HCT116 (cell line): ENCODE data around the gene RBPJ. TPM values are rescaled to one million over a fixed set of nuclear protein-coding genes. Genes with fewer than 3 reads are reported as not detected.

Experiments used
- ATAC-seq: fragments of 200-7000 bp; cut with Tn5 transposase; 2 replicates; pipeline ENCODE4 v1.9.1; 2020; ENCODE audit warnings: mild to moderate bottlenecking, moderate library complexity
- BruUV-seq: library from RNA; stranded (reverse); fragments of 400-500 nt; replicated peaks from 2 replicates; lab custom pipeline; 2021; lab: Mats Ljungman, UMichigan
- CTCF ChIA-PET: fragments of 300-600 bp; sonication (Branson Sonifier 250); formaldehyde crosslinking; loops from one replicate; lab custom pipeline; 2021; ENCODE audit warnings: antibody characterized with exemption; lab: Charles Lee
- POLR2A ChIA-PET: fragments of 300-600, 350-600 bp; sonication (Branson Sonifier 250); formaldehyde crosslinking; loops from one replicate; lab custom pipeline; 2021; ENCODE audit warnings: antibody characterized with exemption; lab: Charles Lee
- RAD21 ChIA-PET, 2 experiments: fragments of 300-600 bp; sonication (Branson Sonifier 250); formaldehyde crosslinking; loops; one replicate each; lab custom pipeline; 2023; ENCODE audit warnings: low total read pairs in 2 of 2; ENCODE audit not compliant: uncharacterized antibody in 2 of 2, unreplicated experiment in 2 of 2, low non-redundant PET in 1 of 2; lab: Charles Lee
- DNase-seq: peaks from one replicate; pipeline ENCODE4 v3.0.0-alpha.2; 2010; ENCODE audit warnings: low read depth, low spot score
- H2AFZ ChIP-seq: fragments of 200-600 bp; shearing (Covaris generic), sonication (generic); 2 replicates; pipeline ENCODE4 v1.6.1; 2017; ENCODE audit warnings: low read depth, mixed run types, mixed read lengths, antibody characterized with exemption, low read length; ENCODE audit not compliant: poor library complexity, severe bottlenecking
- H3K27ac ChIP-seq: 2 replicates; pipeline ENCODE4 v1.5.1; 2012; ENCODE audit warnings: low read depth, low read length
- H3K27me3 ChIP-seq: fragments of 200-600 bp; sonication (generic); 2 replicates; pipeline ENCODE4 v1.6.1; 2016; ENCODE audit warnings: mixed run types, low read length, mixed read lengths; ENCODE audit not compliant: insufficient read depth
- H3K36me3 ChIP-seq, 2 experiments: fragments of 200-500 bp in 1 of 2; fragments of 200-600 bp in 1 of 2; sonication (Bioruptor generic) in 1 of 2; sonication (generic) in 1 of 2; 2 replicates each; pipeline versions ENCODE4 v1.5.1 to v1.6.1; 2014 to 2016; ENCODE audit warnings: low read length in 2 of 2, inconsistent platforms in 1 of 2, mixed read lengths in 1 of 2, mixed run types in 1 of 2; ENCODE audit not compliant: insufficient read depth in 2 of 2, control insufficient read depth in 1 of 2
- H3K4me1 ChIP-seq, 2 experiments: fragments of 200-600 bp in 1 of 2; sonication (generic) in 1 of 2; 2 replicates each; pipeline versions ENCODE4 v1.5.1 to v1.6.1; 2012 to 2017; ENCODE audit warnings: low read length in 2 of 2, inconsistent platforms in 1 of 2, mild to moderate bottlenecking in 1 of 2, mixed read lengths in 1 of 2, mixed run types in 1 of 2, moderate library complexity in 1 of 2; ENCODE audit not compliant: insufficient read depth in 2 of 2, control insufficient read depth in 1 of 2
- H3K4me2 ChIP-seq: fragments of 200-600 bp; sonication (generic); 2 replicates; pipeline ENCODE4 v1.6.1; 2017; ENCODE audit warnings: mixed run types, low read length, mixed read lengths
- H3K4me3 ChIP-seq, 2 experiments: fragments of 200-600 bp in 1 of 2; sonication (generic) in 1 of 2; replicated peaks in 1 of 2; 2 replicates each; pipeline ENCODE4 v1.5.1; 2011 to 2016; ENCODE audit warnings: low read length in 2 of 2, control low read depth in 1 of 2, low read depth in 1 of 2, mild to moderate bottlenecking in 1 of 2, mixed read lengths in 1 of 2, mixed run types in 1 of 2
- H3K79me2 ChIP-seq: fragments of 200-600 bp; sonication (generic); 2 replicates; pipeline ENCODE4 v1.6.1; 2017; ENCODE audit warnings: mild to moderate bottlenecking, mixed run types, low read length, moderate library complexity, mixed read lengths; ENCODE audit not compliant: insufficient read depth
- H3K9ac ChIP-seq: fragments of 200-600 bp; sonication (generic); 2 replicates; pipeline ENCODE4 v1.6.1; 2016; ENCODE audit warnings: low read length, mixed read lengths
- H3K9me2 ChIP-seq: fragments of 200-600 bp; sonication (generic), shearing (Covaris generic); 2 replicates; pipeline ENCODE4 v1.6.1; 2017; ENCODE audit warnings: mixed run types, mild to moderate bottlenecking, moderate library complexity; ENCODE audit not compliant: insufficient read depth
- H3K9me3 ChIP-seq, 2 experiments: fragments of 200-500 bp in 1 of 2; fragments of 200-600 bp in 1 of 2; sonication (Bioruptor generic) in 1 of 2; sonication (generic) in 1 of 2; 2 replicates each; pipeline ENCODE4 v1.6.1; 2014 to 2017; ENCODE audit warnings: low read length in 2 of 2, mixed read lengths in 2 of 2, inconsistent platforms in 1 of 2, low read depth in 1 of 2, mild to moderate bottlenecking in 1 of 2, mixed run types in 1 of 2, moderate library complexity in 1 of 2; ENCODE audit not compliant: control insufficient read depth in 1 of 2, insufficient read depth in 1 of 2
- H4K20me1 ChIP-seq: fragments of 200-600 bp; sonication (generic), shearing (Covaris generic); 2 replicates; pipeline ENCODE4 v1.6.1; 2017; ENCODE audit warnings: mixed run types, mild to moderate bottlenecking, moderate library complexity; ENCODE audit not compliant: insufficient read depth
- ATF3 ChIP-seq: IDR thresholded peaks from 2 replicates; pipeline ENCODE4 v1.6.1; 2012
- CBX3 ChIP-seq: IDR thresholded peaks from 2 replicates; pipeline ENCODE4 v1.6.1; 2012; ENCODE audit warnings: low read depth
- CEBPB ChIP-seq: IDR thresholded peaks from 2 replicates; pipeline ENCODE4 v1.6.1; 2012; ENCODE audit warnings: low read depth
- EGR1 ChIP-seq: IDR thresholded peaks from 2 replicates; pipeline ENCODE4 v1.6.1; 2012; ENCODE audit warnings: low read depth
- ELF1 ChIP-seq: IDR thresholded peaks from 2 replicates; pipeline ENCODE4 v1.6.1; 2012; ENCODE audit warnings: low read depth, borderline replicate concordance
- EZH2 ChIP-seq: fragments of 200-600 bp; sonication (generic); IDR thresholded peaks from 2 replicates; pipeline ENCODE4 v1.6.1; 2017; ENCODE audit warnings: antibody characterized with exemption, mixed run types
- EZH2phosphoT487 ChIP-seq: fragments of 200-600 bp; IDR thresholded peaks from 2 replicates; pipeline ENCODE4 v1.6.1; 2018; ENCODE audit warnings: antibody characterized with exemption, borderline replicate concordance
- MAX ChIP-seq: IDR thresholded peaks from 2 replicates; pipeline ENCODE4 v1.6.1; 2012
- RAD21 ChIP-seq: IDR thresholded peaks from 2 replicates; pipeline ENCODE4 v1.6.1; 2012; ENCODE audit warnings: low read depth, mild to moderate bottlenecking
- TCF7L2 ChIP-seq: IDR thresholded peaks from 2 replicates; pipeline ENCODE4 v1.7.0; 2011; ENCODE audit warnings: borderline replicate concordance, inconsistent platforms; ENCODE audit not compliant: insufficient read depth, insufficient read length; ENCODE audit errors: extremely low read depth
- YY1 ChIP-seq: IDR thresholded peaks from 2 replicates; pipeline ENCODE4 v1.6.1; 2011; ENCODE audit warnings: low read length, low read depth, moderate library complexity, mild to moderate bottlenecking; ENCODE audit not compliant: insufficient replicate concordance; ENCODE audit errors: extremely low read depth
- ZBTB33 ChIP-seq: IDR thresholded peaks from 2 replicates; pipeline ENCODE4 v1.6.1; 2011; ENCODE audit warnings: mild to moderate bottlenecking, low read length, moderate library complexity; ENCODE audit not compliant: insufficient replicate concordance; ENCODE audit errors: extremely low read depth
- ZFX ChIP-seq: fragments of 450-650 bp; IDR thresholded peaks from 2 replicates; pipeline ENCODE4 v1.6.1; 2017
- intact Hi-C: fragments of 100-400 bp; cut with micrococcal nuclease; formaldehyde crosslinking; loops from 2 replicates; pipeline ENCODE4 v1.10.0; 2022
- total RNA-seq: library from RNA; stranded (reverse); gene quantifications from one replicate; pipeline ENCODE4 v1.2.1, GENCODE V29; 2021; ENCODE audit not compliant: unreplicated experiment

The RBPJ gene
- total RNA-seq, 1 experiment from 2014 or later = 72.7 TPM

- intact Hi-C loops = no loop called here
- no peaks in the 10 kb centered on the region for H3K9me3 ChIP-seq
- TF ChIP-seq EZH2 = no peak
- TF ChIP-seq CEBPB = no peak
- TF ChIP-seq ZFX = no peak
- no peak for TF ChIP-seq RAD21
- TF ChIP-seq, all 23 proteins: peak for 0
- no peak overlapping the region for H3K4me3 ChIP-seq
- DNase-seq = no peak
- peaks cover 93% of the 10 kb centered on the region for H3K79me2 ChIP-seq
- 0 out of 2 replicates have a peak overlapping the region, but pooled peaks have one; percentile 1 for H3K9ac ChIP-seq
- H3K27ac ChIP-seq = no peak overlapping the region
- ChIA-PET RAD21 (no interaction called here), CTCF (interaction anchor here (5.2 kb wide), 1 partner anchor 14 kb away, joined by 23 read pairs; no protein-coding TSS in a partner anchor), POLR2A (interaction anchor here (0.6 kb wide), 1 partner anchor 150 kb away, joined by 3 read pairs; no protein-coding TSS in a partner anchor)
- H3K27me3 ChIP-seq = no peaks in the 10 kb centered on the region
- no TSS peak for BruUV-seq
- H3K4me1 ChIP-seq = peaks cover 8 to 31% of the 10 kb centered on the region in 2 experiments
- peak overlapping the region; percentile 46; the same call in 1 of the 2 replicates for H3K4me2 ChIP-seq
- H3K36me3 ChIP-seq = no peaks in the 10 kb centered on the region
- no peak overlapping the region for H2AFZ ChIP-seq
- no peak for ATAC-seq
- peaks cover 15% of the 10 kb centered on the region; the same call in 1 of the 2 replicates for H4K20me1 ChIP-seq
- no peaks in the 10 kb centered on the region for H3K9me2 ChIP-seq
Measured at GRCh38 chr4:26343038-26343398, 22.2 kb downstream of the RBPJ start.

GRCh38 chr4:26344901-26345564 lies 24.2 kb downstream of the RBPJ start:
- H3K9ac ChIP-seq = no peak overlapping the region
- no peak overlapping the region for H2AFZ ChIP-seq
- BruUV-seq = no TSS peak
- no peak for ATAC-seq
- H3K9me3 ChIP-seq = no peaks in the 10 kb centered on the region
- peaks cover 7 to 26% of the 10 kb centered on the region in 2 experiments for H3K4me1 ChIP-seq
- CTCF ChIA-PET = no interaction called here
- H3K79me2 ChIP-seq = peaks cover 95% of the 10 kb centered on the region
- H4K20me1 ChIP-seq = peaks cover 15% of the 10 kb centered on the region; the same call in 1 of the 2 replicates
- no peak for TF ChIP-seq TCF7L2
- no peak for TF ChIP-seq CEBPB
- no peak for TF ChIP-seq MAX
- no peak for TF ChIP-seq EZH2
- TF ChIP-seq EGR1 = no peak
- no peak for TF ChIP-seq ELF1
- no peak for TF ChIP-seq CBX3
- no peak for TF ChIP-seq YY1
- no peak for TF ChIP-seq ATF3
- no peak for TF ChIP-seq ZBTB33
- no peak for TF ChIP-seq EZH2phosphoT487
- no peak overlapping the region for H3K27ac ChIP-seq
- intact Hi-C loops = no loop called here
- no peak overlapping the region for H3K4me2 ChIP-seq
- POLR2A ChIA-PET = no interaction called here
- H3K4me3 ChIP-seq = no peak overlapping the region
- RAD21 ChIA-PET = no interaction called here
- H3K36me3 ChIP-seq = no peaks in the 10 kb centered on the region
- no peaks in the 10 kb centered on the region for H3K9me2 ChIP-seq
- no peaks in the 10 kb centered on the region for H3K27me3 ChIP-seq
- no peak for DNase-seq
